ENCODE results near the gene PFKM.

The PFKM gene

GRCh38 chr12:48164451-48164850 is 45.3 kb downstream of the PFKM start:
- no peak for TF ChIP-seq EZH2phosphoT487 (IDR thresholded peaks at IDR 0.05; ENCODE audit: borderline replicate concordance, low read length)
- no peak for TF ChIP-seq CTCF (IDR thresholded peaks at IDR 0.05; ENCODE audit: low read depth, low read length, poor library complexity, severe bottlenecking)
- H4K20me1 ChIP-seq (ENCODE audit: control insufficient read depth, insufficient read depth, low read depth, low read length): no peaks in the 10 kb centered on the region
- H3K4me2 ChIP-seq (ENCODE audit: low read length): no peak overlapping the region
- H3F3A ChIP-seq (ENCODE audit: control insufficient read depth, insufficient read depth): 0 out of 2 replicates have a peak, but pooled peaks cover under 1% of the 10 kb centered on the region
- no peaks in the 10 kb centered on the region for H3K9me2 ChIP-seq (replicated peaks; ENCODE audit: control insufficient read depth, low read length)
- H3K27me3 ChIP-seq (ENCODE audit: control insufficient read depth, low read length): peaks cover 5% of the 10 kb centered on the region; the same call in 1 of the 2 replicates
- H3K9me3 ChIP-seq (ENCODE audit: control insufficient read depth, insufficient read depth, low read length): no peaks in the 10 kb centered on the region
- H3K36me3 ChIP-seq (ENCODE audit: control insufficient read depth, low read length): no peaks in the 10 kb centered on the region
- no peak overlapping the region for H3K4me3 ChIP-seq (ENCODE audit: low read length)
- no peaks in the 10 kb centered on the region for H3K79me2 ChIP-seq (ENCODE audit: control insufficient read depth, low read length)
- no peak overlapping the region for H3K27ac ChIP-seq (ENCODE audit: low read depth, low read length)
- peaks cover 5% of the 10 kb centered on the region; the same call in 1 of the 2 replicates for H3K4me1 ChIP-seq (ENCODE audit: control insufficient read depth, low read length)

GRCh38 chr12:48165089-48165981 is 46.2 kb downstream of the PFKM start:
- Histone ChIP-seq H3K79me2 (ENCODE audit: control insufficient read depth, low read length) (no peaks in the 10 kb centered on the region), H3K4me1 (ENCODE audit: control insufficient read depth, low read length) (peaks cover under 1% of the 10 kb centered on the region; the same call in 1 of the 2 replicates), H3K9me2 (replicated peaks; ENCODE audit: control insufficient read depth, low read length) (no peaks in the 10 kb centered on the region), H3K27me3 (ENCODE audit: control insufficient read depth, low read length) (peaks cover 5% of the 10 kb centered on the region; the same call in 1 of the 2 replicates), H4K20me1 (ENCODE audit: control insufficient read depth, insufficient read depth, low read depth, low read length) (no peaks in the 10 kb centered on the region), H3F3A (ENCODE audit: control insufficient read depth, insufficient read depth) (no peaks in the 10 kb centered on the region), H3K9me3 (ENCODE audit: control insufficient read depth, insufficient read depth, low read length) (no peaks in the 10 kb centered on the region), H3K4me3 (ENCODE audit: low read length) (no peak overlapping the region), H3K4me2 (ENCODE audit: low read length) (no peak overlapping the region), H3K27ac (ENCODE audit: low read depth, low read length) (no peak overlapping the region), H3K36me3 (ENCODE audit: control insufficient read depth, low read length) (no peaks in the 10 kb centered on the region)
- TF ChIP-seq EZH2phosphoT487 (IDR thresholded peaks at IDR 0.05; ENCODE audit: borderline replicate concordance, low read length): no peak
- peak; percentile 91 for TF ChIP-seq CTCF (IDR thresholded peaks at IDR 0.05; ENCODE audit: low read depth, low read length, poor library complexity, severe bottlenecking)

GRCh38 chr12:48169011-48169410 is 49.8 kb downstream of the PFKM start:
- no peaks in the 10 kb centered on the region for H3K36me3 ChIP-seq (ENCODE audit: control insufficient read depth, low read length)
- H3K4me1 ChIP-seq (ENCODE audit: control insufficient read depth, low read length): no peaks in the 10 kb centered on the region
- H3K27me3 ChIP-seq (ENCODE audit: control insufficient read depth, low read length): peaks cover 5% of the 10 kb centered on the region
- no peaks in the 10 kb centered on the region for H3F3A ChIP-seq (ENCODE audit: control insufficient read depth, insufficient read depth)
- TF ChIP-seq CTCF (IDR thresholded peaks at IDR 0.05; ENCODE audit: low read depth, low read length, poor library complexity, severe bottlenecking): no peak
- TF ChIP-seq EZH2phosphoT487 (IDR thresholded peaks at IDR 0.05; ENCODE audit: borderline replicate concordance, low read length): no peak
- H3K79me2 ChIP-seq (ENCODE audit: control insufficient read depth, low read length): no peaks in the 10 kb centered on the region
- H3K9me2 ChIP-seq (replicated peaks; ENCODE audit: control insufficient read depth, low read length): no peaks in the 10 kb centered on the region
- H3K4me3 ChIP-seq (ENCODE audit: low read length): no peak overlapping the region
- H3K4me2 ChIP-seq (ENCODE audit: low read length): no peak overlapping the region
- no peak overlapping the region for H3K27ac ChIP-seq (ENCODE audit: low read depth, low read length)
- H3K9me3 ChIP-seq (ENCODE audit: control insufficient read depth, insufficient read depth, low read length): no peaks in the 10 kb centered on the region
- no peaks in the 10 kb centered on the region for H4K20me1 ChIP-seq (ENCODE audit: control insufficient read depth, insufficient read depth, low read depth, low read length)

Data from DOHH2 (cell line).